Ascending aorta (tissue), 2 donors: ENCODE data around the gene ATG13. TPM values are rescaled to one million over a fixed set of nuclear protein-coding genes. Genes with fewer than 3 reads are reported as not detected.
A peak's percentile ranks its signal among the peaks of the same experiment; 100 is the strongest.

Experiments used
- DNase-seq, 2 donors: peaks; one replicate each; pipeline ENCODE4 v3.0.0-alpha.2; 2019; ENCODE audit warnings: low spot score in 2 of 2
- H3K27ac ChIP-seq, 2 donors: fragments of 200-600 bp; sonication (generic); one replicate each; pipeline ENCODE4 v1.5.1; 2016 to 2017; ENCODE audit warnings: mild to moderate bottlenecking in 1 of 2
- H3K27me3 ChIP-seq: fragments of 200-600 bp; sonication (generic); one replicate; pipeline ENCODE4 v1.5.1; 2017
- H3K36me3 ChIP-seq, 2 donors: fragments of 200-600 bp; sonication (generic); one replicate each; pipeline ENCODE4 v1.5.1; 2016
- H3K4me1 ChIP-seq, 2 donors: fragments of 200-600 bp; sonication (generic); one replicate each; pipeline ENCODE4 v1.5.1; 2016 to 2017; ENCODE audit warnings: mild to moderate bottlenecking in 1 of 2
- H3K4me3 ChIP-seq, 2 donors: fragments of 200-600 bp; sonication (generic); one replicate each; pipeline ENCODE4 v1.5.1; 2016 to 2017; ENCODE audit warnings: mild to moderate bottlenecking in 1 of 2
- H3K9me3 ChIP-seq, 2 donors: fragments of 200-600 bp; sonication (generic); one replicate each; pipeline ENCODE4 v1.5.1; 2016
- intact Hi-C: fragments of 100-400 bp; cut with DNase I; formaldehyde crosslinking; loops from one replicate; pipeline ENCODE4 v1.15.1; 2023
- total RNA-seq: library from RNA; depleted of rRNA; stranded (reverse); fragments of >200 nt; gene quantifications from one replicate; pipeline ENCODE4 v1.1.0, GENCODE V29; 2016
- TF ChIP-seq, protein P1 (sequence below), 3 experiments: fragments of 200-600 bp in 2 of 3; fragments of 450-650 bp in 1 of 3; sonication (generic) in 2 of 3; IDR thresholded peaks; one replicate each; pipeline ENCODE4 v1.5.1; 2016 to 2019; ENCODE audit warnings: antibody characterized with exemption in 3 of 3, mild to moderate bottlenecking in 1 of 3, moderate library complexity in 1 of 3

ATG13 gene
- total RNA-seq, 1 donor from 2014 or later = 208 TPM

DNA sequence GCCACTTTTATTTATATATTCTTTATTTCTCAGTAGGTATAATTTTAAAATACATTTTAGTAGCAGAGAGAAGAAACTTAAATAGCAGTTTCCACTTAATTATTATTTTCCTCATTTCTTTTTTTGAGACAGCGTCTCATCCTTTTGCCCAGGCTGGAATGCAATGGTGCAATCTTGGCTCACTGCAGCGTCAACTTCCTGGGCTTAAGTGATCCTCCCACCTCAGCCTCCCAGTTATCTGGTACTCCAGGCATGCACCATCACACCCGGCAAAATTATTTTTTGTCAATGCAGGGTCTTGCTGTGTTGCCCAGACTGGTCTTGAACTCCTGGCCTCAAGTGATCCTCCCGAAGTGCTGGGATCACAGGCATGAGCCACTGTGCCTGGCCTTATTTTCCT is 38.3 kb downstream of the ATG13 start:
- Histone ChIP-seq H3K36me3 (peaks cover 67 to 95% of the 10 kb centered on the region in 2 donors), H3K27ac (no peak overlapping the region), H3K9me3 (no peaks in the 10 kb centered on the region), H3K4me3 (no peak overlapping the region), H3K27me3 (no peaks in the 10 kb centered on the region), H3K4me1 (no peaks in the 10 kb centered on the region)
- TF ChIP-seq, protein P1, sequence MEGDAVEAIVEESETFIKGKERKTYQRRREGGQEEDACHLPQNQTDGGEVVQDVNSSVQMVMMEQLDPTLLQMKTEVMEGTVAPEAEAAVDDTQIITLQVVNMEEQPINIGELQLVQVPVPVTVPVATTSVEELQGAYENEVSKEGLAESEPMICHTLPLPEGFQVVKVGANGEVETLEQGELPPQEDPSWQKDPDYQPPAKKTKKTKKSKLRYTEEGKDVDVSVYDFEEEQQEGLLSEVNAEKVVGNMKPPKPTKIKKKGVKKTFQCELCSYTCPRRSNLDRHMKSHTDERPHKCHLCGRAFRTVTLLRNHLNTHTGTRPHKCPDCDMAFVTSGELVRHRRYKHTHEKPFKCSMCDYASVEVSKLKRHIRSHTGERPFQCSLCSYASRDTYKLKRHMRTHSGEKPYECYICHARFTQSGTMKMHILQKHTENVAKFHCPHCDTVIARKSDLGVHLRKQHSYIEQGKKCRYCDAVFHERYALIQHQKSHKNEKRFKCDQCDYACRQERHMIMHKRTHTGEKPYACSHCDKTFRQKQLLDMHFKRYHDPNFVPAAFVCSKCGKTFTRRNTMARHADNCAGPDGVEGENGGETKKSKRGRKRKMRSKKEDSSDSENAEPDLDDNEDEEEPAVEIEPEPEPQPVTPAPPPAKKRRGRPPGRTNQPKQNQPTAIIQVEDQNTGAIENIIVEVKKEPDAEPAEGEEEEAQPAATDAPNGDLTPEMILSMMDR (IDR thresholded peaks at IDR 0.05) = no peak
- DNase-seq = no peak
- intact Hi-C loops = no loop called here

DNA sequence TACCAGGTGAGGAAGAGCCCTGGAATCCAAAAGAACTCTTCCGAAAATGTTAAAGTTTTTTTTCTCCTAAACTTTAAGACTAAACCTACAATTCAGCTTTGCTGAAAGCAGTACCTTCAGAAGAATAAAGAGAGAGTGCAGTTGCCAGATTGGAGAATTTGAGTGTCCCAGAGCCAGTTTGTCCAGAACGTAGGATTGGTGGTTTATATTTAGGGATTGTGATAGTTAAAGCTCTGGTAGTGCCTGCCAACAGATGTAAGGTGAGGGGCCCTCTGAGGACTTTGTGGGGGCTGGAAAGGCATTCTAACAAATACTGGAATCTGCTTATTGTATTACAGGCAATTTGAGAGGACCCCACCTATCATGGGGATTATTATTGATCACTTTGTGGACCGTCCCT is 39.8 kb downstream of the ATG13 start:
- TF ChIP-seq, protein P1 (IDR thresholded peaks at IDR 0.05) = no peak
- intact Hi-C loops = no loop called here
- DNase-seq = no peak
- no peaks in the 10 kb centered on the region for H3K27me3 ChIP-seq
- no peak overlapping the region for H3K4me3 ChIP-seq
- peak overlapping the region in 1 of 2 donors; percentile 11 for H3K27ac ChIP-seq
- H3K4me1 ChIP-seq = no peaks in the 10 kb centered on the region
- H3K36me3 ChIP-seq = peaks cover 53 to 95% of the 10 kb centered on the region in 2 donors
- H3K9me3 ChIP-seq = no peaks in the 10 kb centered on the region

DNA sequence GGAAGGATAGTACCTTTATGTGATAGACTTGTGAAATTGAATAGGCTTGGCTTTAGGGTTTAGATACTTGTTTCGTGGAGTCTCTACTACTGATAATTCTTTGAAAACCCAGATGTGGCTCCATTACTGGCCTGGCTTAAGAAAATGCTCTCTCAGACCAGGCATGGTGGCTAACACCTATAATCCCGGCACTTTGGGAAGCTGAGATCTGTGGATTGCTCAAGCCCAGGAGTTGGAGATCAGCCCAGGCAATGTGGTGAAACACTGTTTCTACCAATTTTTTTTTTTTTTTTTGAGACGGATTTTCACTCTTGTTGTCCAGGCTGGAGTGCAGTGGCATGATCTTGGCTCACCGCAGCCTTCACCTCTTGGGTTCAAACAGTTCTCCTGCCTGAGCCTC is 40.9 kb downstream of the ATG13 start:
- peak in 1 of 2 donors; percentile 67 for DNase-seq

DNA sequence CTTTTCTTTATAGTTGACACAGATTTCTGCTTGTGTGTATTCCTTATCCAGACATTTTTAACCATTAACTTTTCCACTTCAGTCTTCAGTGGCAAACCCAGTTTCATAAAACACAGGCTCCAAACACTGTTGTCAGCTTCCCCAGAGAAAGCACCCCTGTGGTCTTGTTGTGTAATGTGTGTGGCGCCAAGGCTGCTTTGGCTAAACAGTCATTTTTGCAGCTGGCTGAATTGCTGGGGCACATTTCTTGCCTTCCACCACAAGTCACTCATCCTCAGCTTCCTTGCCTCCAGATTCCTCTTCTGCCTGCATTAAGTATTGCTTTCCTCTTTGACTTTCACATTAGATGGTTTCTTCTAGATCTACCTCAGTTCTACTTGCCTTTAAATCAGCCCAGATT is 42.6 kb downstream of the ATG13 start:
- intact Hi-C loops = no loop called here
- no peak overlapping the region for H3K27ac ChIP-seq
- H3K4me1 ChIP-seq = no peaks in the 10 kb centered on the region
- no peak overlapping the region for H3K4me3 ChIP-seq
- TF ChIP-seq, protein P1 (IDR thresholded peaks at IDR 0.05) = no peak
- H3K9me3 ChIP-seq = no peaks in the 10 kb centered on the region
- DNase-seq = no peak
- H3K27me3 ChIP-seq = no peaks in the 10 kb centered on the region
- peaks cover 57 to 98% of the 10 kb centered on the region in 2 donors for H3K36me3 ChIP-seq

More for the DNA sequence above, 40.9 kb downstream of the ATG13 start:
- Histone ChIP-seq H3K4me1 (no peaks in the 10 kb centered on the region), H3K27ac (peak overlapping the region in 1 of 2 donors; percentile 24), H3K4me3 (no peak overlapping the region), H3K27me3 (no peaks in the 10 kb centered on the region), H3K9me3 (no peaks in the 10 kb centered on the region), H3K36me3 (peaks cover 57 to 95% of the 10 kb centered on the region in 2 donors)
- TF ChIP-seq, protein P1 (IDR thresholded peaks at IDR 0.05) = no peak
- intact Hi-C loops = no loop called here

DNA sequence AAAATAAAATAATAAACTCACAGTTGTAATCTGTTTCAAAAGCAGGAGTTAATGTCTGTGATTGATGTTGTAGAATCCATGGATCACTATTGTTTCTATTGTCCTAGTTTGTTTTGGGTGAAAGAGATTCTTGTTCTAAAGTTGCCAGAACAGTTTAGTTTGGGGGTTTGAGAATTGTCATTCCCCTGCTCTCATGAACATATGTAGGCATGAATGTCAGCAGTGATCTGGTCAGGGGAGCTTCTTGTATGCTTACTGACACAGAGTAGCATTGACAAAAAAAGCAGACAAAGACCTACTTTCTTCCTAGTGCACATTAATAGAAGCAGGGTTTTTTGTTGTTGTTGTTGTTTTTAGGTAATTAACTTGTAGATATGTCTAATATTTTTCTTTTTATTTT is 44.5 kb downstream of the ATG13 start:
- H3K27me3 ChIP-seq = no peaks in the 10 kb centered on the region
- intact Hi-C loops = no loop called here
- peaks cover 0 to 7% of the 10 kb centered on the region in 2 donors for H3K4me1 ChIP-seq
- H3K9me3 ChIP-seq = no peaks in the 10 kb centered on the region
- H3K36me3 ChIP-seq = peaks cover 51 to 95% of the 10 kb centered on the region in 2 donors
- no peak overlapping the region for H3K4me3 ChIP-seq
- TF ChIP-seq, protein P1 (IDR thresholded peaks at IDR 0.05) = no peak
- H3K27ac ChIP-seq = no peak overlapping the region
- no peak for DNase-seq

DNA sequence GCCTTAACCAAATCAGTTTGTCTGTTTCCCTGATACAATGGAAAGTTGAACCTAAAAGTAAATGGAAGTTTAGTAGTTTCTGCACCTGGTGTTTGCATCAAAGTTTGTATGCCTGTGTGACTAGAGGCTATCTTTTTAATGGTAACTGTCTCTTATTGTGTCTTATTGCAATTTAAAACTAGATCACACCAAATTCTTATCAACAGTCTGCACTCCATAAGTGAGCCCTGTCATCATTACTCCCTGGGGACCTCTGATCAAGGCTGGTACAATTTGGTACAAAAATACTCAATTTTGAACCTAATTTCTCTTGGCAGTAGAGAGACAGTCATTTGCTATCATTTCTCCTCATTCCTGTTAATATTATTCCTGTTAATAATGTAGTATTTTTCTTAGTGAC is 45.0 kb downstream of the ATG13 start:
- H3K4me3 ChIP-seq = no peak overlapping the region
- intact Hi-C loops = no loop called here
- H3K9me3 ChIP-seq = no peaks in the 10 kb centered on the region
- no peaks in the 10 kb centered on the region for H3K27me3 ChIP-seq
- H3K4me1 ChIP-seq = peaks cover 4 to 12% of the 10 kb centered on the region in 2 donors
- no peak overlapping the region for H3K27ac ChIP-seq
- TF ChIP-seq, protein P1 (IDR thresholded peaks at IDR 0.05) = no peak
- DNase-seq = no peak
- H3K36me3 ChIP-seq = peaks cover 45 to 92% of the 10 kb centered on the region in 2 donors
